ENCODE data around the gene C19orf44.
"Not testable (repeated sequence)": the region's sequence is repeated elsewhere in the genome, so short reads cannot be mapped to it uniquely, and the experiment has no call there.

The C19orf44 gene

GRCh38 chr19:16470911-16471811 lies 25.0 kb upstream of the C19orf44 start:
- Histone ChIP-seq H3K4me2 (ENCODE audit: insufficient read depth, low read length) (peak overlapping the region; percentile 87), H2AFZ (ENCODE audit: low read depth, low read length) (peak overlapping the region; percentile 70), H3K4me1 (ENCODE audit: insufficient read depth, low read length) (peaks cover 28% of the 10 kb centered on the region), H3K9ac (ENCODE audit: low read depth, low read length) (peak overlapping the region; percentile 71), H4K20me1 (ENCODE audit: insufficient read depth, low read length) (peaks cover 45% of the 10 kb centered on the region), H3K79me2 (ENCODE audit: insufficient read depth, low read length) (peaks cover 55% of the 10 kb centered on the region), H3K27ac (ENCODE audit: low read length) (peak overlapping the region; percentile 2; the same call in 1 of the 2 replicates), H3K4me3 (ENCODE audit: low read depth in 1 of 2, low read length in 2 of 2) (peak overlapping the region; percentile 57 to 97; a peak in 3 of 4 replicates), H3K36me3 (ENCODE audit: insufficient read depth, low read length) (no peaks in the 10 kb centered on the region), H3K27me3 (ENCODE audit: insufficient read depth, low read length, poor library complexity) (no peaks in the 10 kb centered on the region), H3K9me3 (ENCODE audit: insufficient read depth, low read length, severe bottlenecking) (no peaks in the 10 kb centered on the region)
- DNase-seq (peak; percentile 45), ATAC-seq (ENCODE audit: insufficient read depth, low read depth) (peak; percentile 30)
- TF ChIP-seq CTCF (IDR thresholded peaks at IDR 0.05; ENCODE audit: borderline replicate concordance, extremely low read depth, low read length, poor library complexity, severe bottlenecking) = no peak
- no peak for TF ChIP-seq EZH2 (IDR thresholded peaks at IDR 0.05; ENCODE audit: borderline replicate concordance, low read depth, low read length, severe bottlenecking)

GRCh38 chr19:16472559-16472899 lies 23.7 kb upstream of the C19orf44 start:
- H3K27ac ChIP-seq (ENCODE audit: low read length) = peak overlapping the region; percentile 81; the same call in 1 of the 2 replicates
- H4K20me1 ChIP-seq (ENCODE audit: insufficient read depth, low read length) = peaks cover 34% of the 10 kb centered on the region
- ATAC-seq (ENCODE audit: insufficient read depth, low read depth); H3K27me3 ChIP-seq (ENCODE audit: insufficient read depth, low read length, poor library complexity); H3K36me3 ChIP-seq (ENCODE audit: insufficient read depth, low read length); DNase-seq; H3K9me3 ChIP-seq (ENCODE audit: insufficient read depth, low read length, severe bottlenecking): not testable (repeated sequence)
- H3K79me2 ChIP-seq (ENCODE audit: insufficient read depth, low read length) = peaks cover 42% of the 10 kb centered on the region
- H3K4me1 ChIP-seq (ENCODE audit: insufficient read depth, low read length) = peaks cover 28% of the 10 kb centered on the region
- H3K4me3 ChIP-seq (ENCODE audit: low read depth in 1 of 2, low read length in 2 of 2) = peak overlapping the region; percentile 39 to 97; a peak in 3 of 4 replicates
- peak overlapping the region; percentile 99 for H2AFZ ChIP-seq (ENCODE audit: low read depth, low read length)
- peak overlapping the region; percentile 72 for H3K9ac ChIP-seq (ENCODE audit: low read depth, low read length)
- H3K4me2 ChIP-seq (ENCODE audit: insufficient read depth, low read length) = peak overlapping the region; percentile 87

- H3K79me2 ChIP-seq (ENCODE audit: insufficient read depth, low read length) = peaks cover 37% of the 10 kb centered on the region
- peaks cover 30% of the 10 kb centered on the region for H4K20me1 ChIP-seq (ENCODE audit: insufficient read depth, low read length)
- 0 out of 2 replicates have a peak overlapping the region, but pooled peaks have one; percentile 87 for H3K4me2 ChIP-seq (ENCODE audit: insufficient read depth, low read length)
- no peaks in the 10 kb centered on the region for H3K9me3 ChIP-seq (ENCODE audit: insufficient read depth, low read length, severe bottlenecking)
- no peak overlapping the region for H3K4me3 ChIP-seq (ENCODE audit: low read depth in 1 of 2, low read length in 2 of 2)
- no peaks in the 10 kb centered on the region for H3K27me3 ChIP-seq (ENCODE audit: insufficient read depth, low read length, poor library complexity)
- ATAC-seq (ENCODE audit: insufficient read depth, low read depth) (no peak), DNase-seq (no peak)
- H3K36me3 ChIP-seq (ENCODE audit: insufficient read depth, low read length) = no peaks in the 10 kb centered on the region
- no peak for TF ChIP-seq CTCF (IDR thresholded peaks at IDR 0.05; ENCODE audit: borderline replicate concordance, extremely low read depth, low read length, poor library complexity, severe bottlenecking)
- TF ChIP-seq EZH2 (IDR thresholded peaks at IDR 0.05; ENCODE audit: borderline replicate concordance, low read depth, low read length, severe bottlenecking) = no peak
- peaks cover 28% of the 10 kb centered on the region for H3K4me1 ChIP-seq (ENCODE audit: insufficient read depth, low read length)
- no peak overlapping the region for H3K27ac ChIP-seq (ENCODE audit: low read length)
- peak overlapping the region; percentile 99 for H2AFZ ChIP-seq (ENCODE audit: low read depth, low read length)
- no peak overlapping the region for H3K9ac ChIP-seq (ENCODE audit: low read depth, low read length)
Measured at GRCh38 chr19:16472992-16473391, 23.2 kb upstream of the C19orf44 start.

GRCh38 chr19:16473875-16474392 lies 22.3 kb upstream of the C19orf44 start:
- Histone ChIP-seq H3K4me3 (ENCODE audit: low read depth in 1 of 2, low read length in 2 of 2) (no peak overlapping the region), H3K4me2 (ENCODE audit: insufficient read depth, low read length) (no peak overlapping the region), H3K9me3 (ENCODE audit: insufficient read depth, low read length, severe bottlenecking) (no peaks in the 10 kb centered on the region), H3K4me1 (ENCODE audit: insufficient read depth, low read length) (peaks cover 28% of the 10 kb centered on the region), H4K20me1 (ENCODE audit: insufficient read depth, low read length) (peaks cover 21% of the 10 kb centered on the region), H3K36me3 (ENCODE audit: insufficient read depth, low read length) (no peaks in the 10 kb centered on the region), H2AFZ (ENCODE audit: low read depth, low read length) (no peak overlapping the region), H3K79me2 (ENCODE audit: insufficient read depth, low read length) (peaks cover 28% of the 10 kb centered on the region), H3K27me3 (ENCODE audit: insufficient read depth, low read length, poor library complexity) (no peaks in the 10 kb centered on the region), H3K27ac (ENCODE audit: low read length) (no peak overlapping the region), H3K9ac (ENCODE audit: low read depth, low read length) (no peak overlapping the region)
- DNase-seq (no peak), ATAC-seq (ENCODE audit: insufficient read depth, low read depth) (no peak)
- TF ChIP-seq CTCF (IDR thresholded peaks at IDR 0.05; ENCODE audit: borderline replicate concordance, extremely low read depth, low read length, poor library complexity, severe bottlenecking) (no peak), EZH2 (IDR thresholded peaks at IDR 0.05; ENCODE audit: borderline replicate concordance, low read depth, low read length, severe bottlenecking) (no peak)

Measured in DND-41 (cell line).